ENCODE results near the gene PTP4A1.

Gene PTP4A1

DNA sequence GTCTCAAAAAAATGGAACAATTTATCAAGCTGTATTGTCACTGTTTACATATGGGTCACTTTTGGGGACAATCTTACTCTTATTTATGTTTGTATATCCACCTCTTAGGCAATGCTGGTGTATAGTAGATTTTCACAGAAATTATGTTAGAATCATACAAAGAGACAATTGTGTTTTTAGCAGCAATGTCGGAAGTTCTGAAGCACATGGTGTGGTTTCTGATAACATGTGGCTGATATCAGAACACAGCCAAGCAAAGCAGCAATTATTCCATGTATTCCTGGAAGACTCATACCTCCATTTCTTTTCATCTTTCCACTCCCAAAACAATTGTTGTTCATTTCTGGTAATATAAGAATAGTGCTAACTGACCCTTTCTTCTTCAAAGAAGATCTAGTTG, 17.5 kb upstream of the PTP4A1 start:
- no peak for DNase-seq (ENCODE audit: low read depth)
- TF ChIP-seq, protein P1, sequence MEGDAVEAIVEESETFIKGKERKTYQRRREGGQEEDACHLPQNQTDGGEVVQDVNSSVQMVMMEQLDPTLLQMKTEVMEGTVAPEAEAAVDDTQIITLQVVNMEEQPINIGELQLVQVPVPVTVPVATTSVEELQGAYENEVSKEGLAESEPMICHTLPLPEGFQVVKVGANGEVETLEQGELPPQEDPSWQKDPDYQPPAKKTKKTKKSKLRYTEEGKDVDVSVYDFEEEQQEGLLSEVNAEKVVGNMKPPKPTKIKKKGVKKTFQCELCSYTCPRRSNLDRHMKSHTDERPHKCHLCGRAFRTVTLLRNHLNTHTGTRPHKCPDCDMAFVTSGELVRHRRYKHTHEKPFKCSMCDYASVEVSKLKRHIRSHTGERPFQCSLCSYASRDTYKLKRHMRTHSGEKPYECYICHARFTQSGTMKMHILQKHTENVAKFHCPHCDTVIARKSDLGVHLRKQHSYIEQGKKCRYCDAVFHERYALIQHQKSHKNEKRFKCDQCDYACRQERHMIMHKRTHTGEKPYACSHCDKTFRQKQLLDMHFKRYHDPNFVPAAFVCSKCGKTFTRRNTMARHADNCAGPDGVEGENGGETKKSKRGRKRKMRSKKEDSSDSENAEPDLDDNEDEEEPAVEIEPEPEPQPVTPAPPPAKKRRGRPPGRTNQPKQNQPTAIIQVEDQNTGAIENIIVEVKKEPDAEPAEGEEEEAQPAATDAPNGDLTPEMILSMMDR (conservative IDR thresholded peaks at IDR 0.05; ENCODE audit: low read depth, low read length) = no peak

DNA sequence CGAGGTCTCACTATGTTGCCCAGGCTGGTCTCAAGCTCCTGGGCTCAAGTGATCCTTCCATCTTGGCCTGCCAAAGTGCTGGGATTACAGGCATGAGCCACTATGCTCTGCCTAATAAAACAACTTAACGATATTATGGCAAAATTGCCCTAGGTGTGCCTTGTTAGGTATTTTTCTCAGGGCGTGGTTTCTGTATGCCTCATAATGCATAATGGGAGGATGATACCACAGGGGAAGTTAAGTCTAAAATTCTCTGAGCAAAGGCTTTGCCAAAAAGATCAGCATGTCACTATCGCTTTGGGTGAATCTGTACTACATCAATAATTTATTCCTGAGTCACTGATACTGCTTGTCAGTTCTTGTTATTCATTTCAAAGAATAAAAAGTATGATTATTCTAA, 15.9 kb upstream of the PTP4A1 start:
- DNase-seq (ENCODE audit: low read depth) = no peak
- no peak overlapping the region for H3K4me3 ChIP-seq (ENCODE audit: low read depth, low read length)
- TF ChIP-seq, protein P1 (conservative IDR thresholded peaks at IDR 0.05; ENCODE audit: low read depth, low read length) = no peak

More for the DNA sequence above, 17.5 kb upstream of the PTP4A1 start:
- H3K4me3 ChIP-seq (ENCODE audit: low read depth, low read length) = no peak overlapping the region

DNA sequence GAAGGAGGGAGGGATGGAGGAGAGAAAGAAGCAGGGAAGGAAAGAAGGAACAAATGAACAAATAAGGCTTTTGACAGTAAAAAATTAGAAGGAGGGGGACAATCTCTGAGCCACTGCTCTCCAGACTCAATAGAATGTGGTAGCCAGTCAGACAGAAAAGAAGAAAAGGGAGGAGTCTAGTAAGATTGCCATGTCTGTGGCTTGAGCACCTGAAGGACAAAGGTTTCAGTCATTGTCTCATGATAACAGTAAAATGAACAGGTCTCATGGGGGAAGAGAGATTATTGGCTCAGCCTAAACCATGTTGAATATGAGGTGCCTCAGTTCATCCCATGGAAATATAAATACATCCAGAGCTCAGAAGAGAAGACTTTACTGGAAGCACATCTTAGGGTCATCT, 14.0 kb upstream of the PTP4A1 start:
- TF ChIP-seq, protein P1 (conservative IDR thresholded peaks at IDR 0.05; ENCODE audit: low read depth, low read length) = no peak
- no peak for DNase-seq (ENCODE audit: low read depth)
- no peak overlapping the region for H3K4me3 ChIP-seq (ENCODE audit: low read depth, low read length)

DNA sequence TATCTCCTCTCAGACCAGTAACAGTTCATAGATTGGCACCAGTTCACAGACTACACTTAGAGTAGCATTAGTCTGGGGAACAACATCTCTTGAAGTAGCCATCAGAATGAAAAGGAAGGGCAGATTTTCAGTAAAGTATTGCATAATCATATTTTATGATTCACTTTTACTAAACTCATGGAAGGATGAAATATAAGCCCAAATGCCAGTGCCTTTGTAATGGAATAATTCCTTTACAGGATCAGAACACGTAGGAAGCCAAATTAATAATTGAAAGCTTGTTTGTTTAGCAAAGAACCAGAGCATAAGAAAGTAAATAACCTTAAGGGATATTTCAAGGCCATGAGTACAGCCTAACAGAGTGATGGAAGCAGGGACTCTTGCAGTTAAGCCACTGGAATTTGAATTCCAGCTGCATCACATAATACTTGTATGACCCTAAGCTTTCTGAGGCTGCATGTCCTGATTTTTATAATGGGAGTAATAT, 11.4 kb upstream of the PTP4A1 start:
- peak; percentile 64 for DNase-seq (ENCODE audit: low read depth)
- TF ChIP-seq, protein P1 (conservative IDR thresholded peaks at IDR 0.05; ENCODE audit: low read depth, low read length) = no peak
- no peak overlapping the region for H3K4me3 ChIP-seq (ENCODE audit: low read depth, low read length)

DNA sequence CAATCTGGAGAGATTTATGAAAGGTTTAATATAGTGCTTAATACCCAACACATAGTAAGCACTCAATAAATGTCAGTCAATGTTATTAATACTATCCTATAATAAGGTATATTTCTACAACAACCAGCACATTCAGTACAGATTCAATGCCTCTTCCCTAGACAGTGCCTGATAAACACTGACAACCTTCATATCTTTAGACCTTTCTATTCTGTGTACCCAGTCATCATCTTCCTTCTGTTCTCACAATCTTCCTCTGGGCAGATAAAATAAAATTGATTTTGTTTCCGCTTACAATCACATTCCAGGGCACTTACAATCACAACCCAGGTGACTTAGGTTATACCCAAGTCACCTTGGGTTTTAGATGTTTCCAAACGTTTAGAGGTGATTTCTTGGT, 11.0 kb upstream of the PTP4A1 start:
- H3K4me3 ChIP-seq (ENCODE audit: low read depth, low read length) = no peak overlapping the region
- no peak for DNase-seq (ENCODE audit: low read depth)
- TF ChIP-seq, protein P1 (conservative IDR thresholded peaks at IDR 0.05; ENCODE audit: low read depth, low read length) = no peak

DNA sequence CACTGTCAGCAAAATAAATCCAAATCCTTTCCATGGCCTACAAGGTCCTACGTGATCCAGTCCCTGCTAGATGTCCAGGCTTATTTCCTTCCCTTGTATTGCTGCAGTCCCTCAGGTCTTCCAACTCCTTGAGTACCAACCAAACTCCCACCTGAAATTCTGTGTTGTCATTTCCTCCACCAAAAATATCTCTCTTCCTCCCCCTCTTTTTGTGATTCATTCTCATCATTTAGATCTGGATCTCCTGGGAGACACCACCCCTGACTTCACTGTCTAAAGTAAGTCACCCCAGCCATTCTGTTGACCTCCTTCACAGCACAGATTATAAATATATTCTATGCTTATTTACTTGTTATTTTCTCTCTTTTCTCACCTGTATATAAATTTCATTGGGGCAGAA, 9.0 kb upstream of the PTP4A1 start:
- no peak overlapping the region for H3K4me3 ChIP-seq (ENCODE audit: low read depth, low read length)
- TF ChIP-seq, protein P1 (conservative IDR thresholded peaks at IDR 0.05; ENCODE audit: low read depth, low read length) = no peak
- no peak for DNase-seq (ENCODE audit: low read depth)

DNA sequence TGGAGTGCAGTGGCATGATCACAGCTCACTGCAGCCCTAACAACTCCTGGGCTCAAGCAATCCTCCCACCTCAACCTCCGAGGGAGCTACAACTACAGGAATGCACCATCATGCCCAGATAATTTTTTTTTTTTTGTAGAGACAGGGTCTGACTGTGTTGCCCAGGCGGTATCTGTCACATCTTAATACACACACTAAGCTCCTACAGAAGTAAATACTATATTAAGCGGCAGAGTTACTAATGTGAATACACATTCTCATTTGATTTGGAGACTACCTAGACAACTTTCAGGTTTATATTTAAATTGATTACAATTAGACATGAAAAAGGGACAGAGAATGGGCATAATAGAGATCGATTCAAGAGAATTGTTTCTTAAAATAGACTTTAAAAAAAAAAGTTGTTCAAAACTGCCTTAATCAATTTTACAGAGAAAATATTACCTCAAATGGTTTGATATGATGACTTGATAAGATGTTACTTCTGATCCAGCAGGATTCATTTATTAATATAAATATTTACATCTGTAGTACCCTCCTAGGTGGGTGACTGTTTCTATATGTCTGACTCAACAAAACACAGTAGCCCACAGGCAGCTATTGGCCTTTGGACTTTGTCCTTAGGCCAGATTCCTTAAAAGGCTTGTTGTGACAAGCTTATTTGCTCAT, 7.1 kb upstream of the PTP4A1 start:
- DNase-seq (ENCODE audit: low read depth) = no peak
- TF ChIP-seq, protein P1 (conservative IDR thresholded peaks at IDR 0.05; ENCODE audit: low read depth, low read length) = no peak
- H3K4me3 ChIP-seq (ENCODE audit: low read depth, low read length) = no peak overlapping the region

Measured in choroid plexus epithelial cell (primary cell).